RWPE2 (cell line): ENCODE data around the gene SLC6A2.
A peak's percentile ranks its signal among the peaks of the same experiment; 100 is the strongest.

Experiments
- ATAC-seq: fragments of 200-7000 bp; cut with Tn5 transposase; 3 replicates; pipeline ENCODE4 v1.9.1; 2021; ENCODE audit warnings: low read depth
- DNase-seq: peaks from one replicate; pipeline ENCODE4 v3.0.0-alpha.2; 2020; ENCODE audit warnings: low spot score
- H3K27ac ChIP-seq: fragments of 450-650 bp; 2 replicates; pipeline ENCODE4 v1.5.1; 2017; ENCODE audit warnings: mild to moderate bottlenecking; ENCODE audit not compliant: poor library complexity, severe bottlenecking
- H3K27me3 ChIP-seq: fragments of 250-450 bp; sonication (Bioruptor Pico); 2 replicates; pipeline ENCODE4 v1.5.1; 2021; ENCODE audit warnings: mild to moderate bottlenecking, moderate library complexity; ENCODE audit not compliant: insufficient read depth, poor library complexity, severe bottlenecking
- H3K36me3 ChIP-seq: fragments of 250-450 bp; sonication (Bioruptor Pico); 2 replicates; pipeline ENCODE4 v1.5.1; 2020; ENCODE audit warnings: low read depth, mild to moderate bottlenecking, moderate library complexity
- H3K4me1 ChIP-seq: fragments of 250-450 bp; sonication (Bioruptor Pico); 2 replicates; pipeline ENCODE4 v1.5.1; 2021; ENCODE audit warnings: mild to moderate bottlenecking, moderate library complexity; ENCODE audit not compliant: insufficient read depth, poor library complexity, severe bottlenecking
- H3K4me3 ChIP-seq: fragments of 250-450 bp; sonication (Bioruptor Pico); 2 replicates; pipeline ENCODE4 v1.5.1; 2021; ENCODE audit warnings: mild to moderate bottlenecking, moderate library complexity; ENCODE audit not compliant: severe bottlenecking
- H3K9me3 ChIP-seq: fragments of 250-450 bp; sonication (Bioruptor Pico); 2 replicates; pipeline ENCODE4 v1.5.1; 2021; ENCODE audit warnings: mild to moderate bottlenecking, moderate library complexity; ENCODE audit not compliant: severe bottlenecking
- CTCF ChIP-seq: fragments of 450-650 bp; IDR thresholded peaks from one replicate; pipeline ENCODE4 v1.5.1; 2017; ENCODE audit warnings: mild to moderate bottlenecking, moderate library complexity; ENCODE audit not compliant: poor library complexity, severe bottlenecking

The SLC6A2 gene

GRCh38 chr16:55660828-55661227 is 5.0 kb downstream of the SLC6A2 start:
- no peak for TF ChIP-seq CTCF
- H3K27ac ChIP-seq: no peak overlapping the region
- ATAC-seq: no peak
- H3K9me3 ChIP-seq: no peaks in the 10 kb centered on the region
- peaks cover 14% of the 10 kb centered on the region for H3K4me1 ChIP-seq
- DNase-seq: no peak
- H3K27me3 ChIP-seq: peaks cover 14% of the 10 kb centered on the region
- H3K4me3 ChIP-seq: no peak overlapping the region
- H3K36me3 ChIP-seq: no peaks in the 10 kb centered on the region

GRCh38 chr16:55661941-55662643 is 6.3 kb downstream of the SLC6A2 start:
- Histone ChIP-seq H3K27me3 (peaks cover 2% of the 10 kb centered on the region), H3K4me1 (peaks cover 14% of the 10 kb centered on the region), H3K9me3 (no peaks in the 10 kb centered on the region), H3K27ac (peak overlapping the region; percentile 57), H3K36me3 (no peaks in the 10 kb centered on the region), H3K4me3 (no peak overlapping the region)
- DNase-seq (peak; percentile 34), ATAC-seq (peak; percentile 86)
- TF ChIP-seq CTCF: no peak

GRCh38 chr16:55662644-55663031 is 6.8 kb downstream of the SLC6A2 start:
- TF ChIP-seq CTCF: no peak
- no peaks in the 10 kb centered on the region for H3K9me3 ChIP-seq
- ATAC-seq (no peak), DNase-seq (no peak)
- no peak overlapping the region for H3K4me3 ChIP-seq
- peaks cover 14% of the 10 kb centered on the region for H3K4me1 ChIP-seq
- peak overlapping the region; percentile 57 for H3K27ac ChIP-seq
- no peaks in the 10 kb centered on the region for H3K27me3 ChIP-seq
- no peaks in the 10 kb centered on the region for H3K36me3 ChIP-seq

- Histone ChIP-seq H3K36me3 (no peaks in the 10 kb centered on the region), H3K27me3 (no peaks in the 10 kb centered on the region), H3K27ac (peak overlapping the region; percentile 57), H3K4me1 (peaks cover 20% of the 10 kb centered on the region), H3K4me3 (no peak overlapping the region), H3K9me3 (no peaks in the 10 kb centered on the region)
- DNase-seq (peak; percentile 1), ATAC-seq (no peak)
- TF ChIP-seq CTCF: no peak
Observed at GRCh38 chr16:55663225-55663624, 7.4 kb downstream of the SLC6A2 start.
